Choroid plexus epithelial cell (primary cell): Measurements from ENCODE around the gene PITX1.
A peak's percentile ranks its signal among the peaks of the same experiment; 100 is the strongest.

ENCODE experiments used
- DNase-seq: peaks from one replicate; pipeline ENCODE4 v3.0.0-alpha.2; 2010; ENCODE audit warnings: low read depth
- H3K4me3 ChIP-seq: 2 replicates; pipeline ENCODE4 v1.5.1; 2011; ENCODE audit warnings: low read depth, mild to moderate bottlenecking, control low read depth, low read length, moderate library complexity
- CTCF ChIP-seq: conservative IDR thresholded peaks from 2 replicates; pipeline ENCODE4 v1.5.1; 2011; ENCODE audit warnings: low read depth, mild to moderate bottlenecking, control low read depth, inconsistent platforms, low read length, moderate library complexity

Gene PITX1

GRCh38 chr5:135037519-135038204, 3.6 kb upstream of the PITX1 start:
- TF ChIP-seq CTCF, result no peak
- DNase-seq, result no peak
- no peak overlapping the region for H3K4me3 ChIP-seq

GRCh38 chr5:135036405-135036804, 2.4 kb upstream of the PITX1 start:
- H3K4me3 ChIP-seq, result no peak overlapping the region
- no peak for DNase-seq
- TF ChIP-seq CTCF, result no peak

GRCh38 chr5:135035678-135036030, 1.6 kb upstream of the PITX1 start:
- no peak for TF ChIP-seq CTCF
- no peak for DNase-seq
- no peak overlapping the region for H3K4me3 ChIP-seq

DNA sequence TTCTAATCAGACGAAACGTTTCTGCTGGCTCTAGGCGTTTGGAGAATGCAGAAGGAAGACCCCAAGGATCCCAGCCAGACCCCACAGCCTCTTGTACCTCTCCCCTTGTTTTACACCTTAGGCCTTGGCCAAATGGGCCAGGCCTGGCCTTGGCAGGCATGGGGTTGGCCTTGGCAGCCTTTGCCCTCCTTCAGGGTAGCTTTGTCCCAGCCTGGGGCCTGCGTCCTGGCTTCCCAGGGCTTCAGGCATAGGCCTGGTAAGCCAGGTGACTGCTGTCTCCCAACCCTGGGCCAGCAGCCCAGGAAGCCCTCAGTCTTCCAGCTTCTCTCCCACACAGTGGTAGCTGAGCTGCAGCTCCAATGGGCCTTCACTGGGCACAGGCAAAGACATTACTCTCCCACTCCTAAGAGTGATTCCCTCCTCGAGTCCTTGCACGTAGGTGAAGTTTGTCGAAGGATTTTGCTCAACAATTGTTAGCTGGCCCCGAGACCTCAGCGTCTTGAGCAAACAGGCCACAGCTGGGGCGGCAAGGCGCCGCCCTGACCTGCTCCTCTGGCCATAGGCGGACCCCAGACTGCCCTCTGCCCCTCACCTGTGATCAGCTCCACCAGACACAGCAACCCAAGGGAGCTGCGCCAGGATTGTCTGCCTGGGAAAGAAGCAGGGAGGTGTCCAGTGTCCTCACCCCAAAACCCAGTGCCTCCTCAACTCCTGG, 1.1 kb upstream of the PITX1 start:
- H3K4me3 ChIP-seq, result no peak overlapping the region
- no peak for TF ChIP-seq CTCF
- no peak for DNase-seq

GRCh38 chr5:135034236-135034962, 371 bp upstream of the PITX1 start:
- DNase-seq, result no peak
- H3K4me3 ChIP-seq, result no peak overlapping the region
- no peak for TF ChIP-seq CTCF

DNA sequence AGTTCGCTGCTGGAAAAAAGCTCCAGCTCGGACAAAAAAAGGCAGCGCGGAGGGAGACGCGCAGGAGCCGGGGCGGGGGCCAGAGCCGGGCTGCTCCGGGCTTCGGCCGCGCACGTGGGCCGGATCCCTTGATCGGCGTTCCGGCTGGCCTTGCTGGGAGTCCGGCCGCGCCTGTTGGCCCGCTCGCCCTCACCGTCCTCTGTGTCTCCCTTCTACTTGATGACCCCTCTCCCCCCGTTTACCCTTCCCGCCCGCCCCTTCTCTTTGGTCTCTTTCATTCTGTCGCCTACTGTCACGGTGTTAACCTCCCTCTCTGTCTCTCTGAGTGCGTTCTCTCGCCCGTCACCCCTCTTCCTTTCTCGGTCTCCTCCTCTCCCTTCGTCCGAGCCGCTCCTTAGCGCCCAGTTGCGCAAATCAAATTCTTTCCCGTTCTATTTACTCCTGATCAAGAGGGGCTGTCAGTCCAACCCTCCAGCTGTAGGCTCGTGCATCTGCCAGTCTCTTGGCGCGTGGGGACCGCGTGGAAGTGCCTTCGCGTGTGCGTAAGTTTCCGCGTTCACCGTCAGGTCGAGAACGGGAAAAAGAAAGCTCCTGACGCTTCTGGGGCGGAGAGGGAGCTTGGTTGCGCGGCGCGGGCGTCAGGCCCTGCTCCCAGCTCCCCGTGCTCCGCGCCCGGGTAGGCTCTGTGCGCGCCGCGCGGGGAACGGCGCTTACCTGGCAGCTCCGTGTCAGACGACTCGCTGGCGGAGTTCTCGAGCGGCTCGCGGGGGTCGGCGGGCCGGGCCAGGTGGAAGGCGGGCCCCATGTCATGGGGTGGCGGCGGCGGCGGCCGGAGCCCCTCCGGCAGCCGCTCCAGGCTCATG, 798 bp downstream of the PITX1 start:
- peak; percentile 27 for DNase-seq
- H3K4me3 ChIP-seq, result peak overlapping the region; percentile 24
- TF ChIP-seq CTCF, result no peak
